SK-N-SH (cell line): Measurements from ENCODE around the gene PRKD3. TPM values are rescaled to one million over a fixed set of nuclear protein-coding genes. Genes with fewer than 3 reads are reported as not detected.

Source experiments
- CTCF ChIA-PET: fragments of 300-600, 350-600 bp; formaldehyde crosslinking; extraction: SDS; loops from one replicate; lab custom pipeline; 2021; lab: Yijun Ruan, JAX
- POLR2A ChIA-PET: fragments of 350-600 bp; sonication (Branson Sonifier 250); formaldehyde crosslinking; extraction: SDS; loops from one replicate; lab custom pipeline; 2020; ENCODE audit warnings: antibody characterized with exemption, inconsistent platforms; lab: Yijun Ruan, JAX
- DNase-seq: peaks from one replicate; pipeline ENCODE4 v3.0.0; 2012
- H2AFZ ChIP-seq: fragments of 200-600 bp; sonication (generic); 2 replicates; pipeline ENCODE4 v1.8.1; 2016; ENCODE audit warnings: antibody characterized with exemption, mild to moderate bottlenecking, low read depth
- H3F3A ChIP-seq: fragments of 200-600 bp; sonication (generic); replicated peaks from 2 replicates; pipeline ENCODE3; 2016; ENCODE audit warnings: antibody characterized with exemption, mild to moderate bottlenecking; ENCODE audit not compliant: insufficient read depth
- H3K27ac ChIP-seq, 2 experiments: fragments of 200-500 bp in 1 of 2; fragments of 200-600 bp in 1 of 2; sonication (Bioruptor generic) in 1 of 2; sonication (generic), shearing (Covaris generic) in 1 of 2; 2 replicates each; pipeline versions ENCODE4 v1.5.1 to v1.6.1; 2014 to 2016; ENCODE audit warnings: low read depth in 2 of 2, inconsistent platforms in 1 of 2, low read length in 1 of 2, mild to moderate bottlenecking in 1 of 2, mixed read lengths in 1 of 2
- H3K27me3 ChIP-seq: fragments of 200-600 bp; sonication (generic), shearing (Covaris generic); 2 replicates; pipeline ENCODE4 v1.6.1; 2016; ENCODE audit warnings: mixed run types; ENCODE audit not compliant: insufficient read depth
- H3K36me3 ChIP-seq, 2 experiments: fragments of 200-500 bp in 1 of 2; fragments of 200-600 bp in 1 of 2; sonication (Bioruptor generic) in 1 of 2; sonication (generic) in 1 of 2; replicated peaks in 1 of 2; 2 replicates each; pipeline versions ENCODE3 to v1.5.1; 2014 to 2016; ENCODE audit warnings: low read length in 1 of 2, mild to moderate bottlenecking in 1 of 2; ENCODE audit not compliant: insufficient read depth in 2 of 2, control insufficient read depth in 1 of 2
- H3K4me1 ChIP-seq, 2 experiments: fragments of 200-500 bp in 1 of 2; fragments of 200-600 bp in 1 of 2; sonication (Bioruptor generic) in 1 of 2; sonication (generic), shearing (Covaris generic) in 1 of 2; 2 replicates each; pipeline versions ENCODE4 v1.5.1 to v1.6.1; 2014 to 2016; ENCODE audit warnings: low read depth in 1 of 2, low read length in 1 of 2, mixed run types in 1 of 2; ENCODE audit not compliant: insufficient read depth in 2 of 2, control insufficient read depth in 1 of 2
- H3K4me2 ChIP-seq: fragments of 200-600 bp; sonication (generic), shearing (Covaris generic); 2 replicates; pipeline ENCODE4 v1.6.1; 2017; ENCODE audit warnings: mixed run types
- H3K4me3 ChIP-seq, 2 experiments: fragments of 200-500 bp in 1 of 2; fragments of 200-600 bp in 1 of 2; sonication (Bioruptor generic) in 1 of 2; sonication (generic), shearing (Covaris generic) in 1 of 2; 2 replicates each; pipeline versions ENCODE4 v1.5.1 to v1.8.1; 2014 to 2016; ENCODE audit warnings: low read depth in 2 of 2, inconsistent platforms in 1 of 2, low read length in 1 of 2, mild to moderate bottlenecking in 1 of 2, mixed read lengths in 1 of 2, moderate library complexity in 1 of 2
- H3K79me2 ChIP-seq: fragments of 200-600 bp; sonication (generic); 2 replicates; pipeline ENCODE4 v1.8.1; 2017; ENCODE audit warnings: mild to moderate bottlenecking; ENCODE audit not compliant: insufficient read depth
- H3K9ac ChIP-seq: fragments of 200-600 bp; sonication (generic); 2 replicates; pipeline ENCODE4 v1.6.1; 2017; ENCODE audit warnings: mixed run types
- H3K9me2 ChIP-seq: fragments of 200-600 bp; sonication (generic); 2 replicates; pipeline ENCODE4 v1.6.1; 2017; ENCODE audit warnings: mixed run types
- H3K9me3 ChIP-seq: fragments of 200-600 bp; sonication (generic); 2 replicates; pipeline ENCODE4 v1.6.1; 2017; ENCODE audit warnings: mixed run types, mild to moderate bottlenecking, moderate library complexity
- H4K20me1 ChIP-seq: fragments of 200-600 bp; sonication (generic); 2 replicates; pipeline ENCODE4 v1.6.1; 2017; ENCODE audit warnings: mild to moderate bottlenecking, mixed run types; ENCODE audit not compliant: insufficient read depth
- CHD2 ChIP-seq: fragments of 150-350 bp; IDR thresholded peaks from 2 replicates; pipeline ENCODE4 v1.6.1; 2018; ENCODE audit warnings: low read length; ENCODE audit not compliant: partially characterized antibody
- ELF1 ChIP-seq: IDR thresholded peaks from 2 replicates; pipeline ENCODE4 v1.4.0; 2012
- MAX ChIP-seq: IDR thresholded peaks from 2 replicates; pipeline ENCODE4 v1.4.0; 2012; ENCODE audit warnings: low read depth
- PBX3 ChIP-seq: IDR thresholded peaks from 2 replicates; pipeline ENCODE4; 2012
- RFX5 ChIP-seq: IDR thresholded peaks from 2 replicates; pipeline ENCODE4 v1.6.1; 2012; ENCODE audit warnings: mild to moderate bottlenecking, improper control_type of control experiment, low read length
- SIN3A ChIP-seq: IDR thresholded peaks from 2 replicates; pipeline ENCODE4 v1.6.1; 2012; ENCODE audit warnings: low read depth, mild to moderate bottlenecking, low read length, moderate library complexity, borderline replicate concordance
- TAF1 ChIP-seq: IDR thresholded peaks from 2 replicates; pipeline ENCODE4 v1.6.1; 2012; ENCODE audit warnings: low read depth, mild to moderate bottlenecking, low read length, moderate library complexity, borderline replicate concordance
- TCF12 ChIP-seq: IDR thresholded peaks from 2 replicates; pipeline ENCODE4 v1.4.0; 2012
- USF2 ChIP-seq: fragments of 150-350 bp; IDR thresholded peaks from 2 replicates; pipeline ENCODE4 v1.6.1; 2017; ENCODE audit warnings: antibody characterized with exemption, low read length, low read depth, borderline replicate concordance
- YY1 ChIP-seq: IDR thresholded peaks from 2 replicates; pipeline ENCODE4 v1.4.0; 2012; ENCODE audit warnings: low read depth, mild to moderate bottlenecking
- WGBS: methylation state at CpG from one replicate; pipeline ENCODE4 v1.1.6; 2017; ENCODE audit warnings: low lambda C conversion rate; 5-methylcytosine and 5-hydroxymethylcytosine counted together
- polyA plus RNA-seq, 3 experiments: library from polyadenylated mRNA; depleted of rRNA; stranded (reverse); fragments of >200 nt; gene quantifications; 2 replicates each; pipeline ENCODE4 v1.2.3, GENCODE V29; 2012

The PRKD3 gene
- polyA plus RNA-seq, 1 of the 3 experiments (the other 2 are of a cell fraction): 15.9 TPM

GRCh38 chr2:37326866-37327634 lies 2.4 kb upstream of the PRKD3 start:
- WGBS: 57% methylated on average over 8 of the region's 8 CpGs
- CTCF ChIA-PET: interaction anchor here (1.0 to 2.8 kb wide), 5 partner anchors 11 to 550 kb away, joined by 3 to 11 read pairs (median 5); no protein-coding TSS in a partner anchor

GRCh38 chr2:37326285-37326684 lies 1.7 kb upstream of the PRKD3 start:
- Histone ChIP-seq H3K4me2 (peak overlapping the region; percentile 84), H4K20me1 (peaks cover 21% of the 10 kb centered on the region), H2AFZ (peak overlapping the region; percentile 97), H3F3A (peaks cover 23% of the 10 kb centered on the region), H3K9me3 (no peaks in the 10 kb centered on the region), H3K4me1 (peaks cover 21 to 46% of the 10 kb centered on the region in 2 experiments; a peak in 3 of 4 replicates), H3K79me2 (peaks cover 29% of the 10 kb centered on the region), H3K27ac (peak overlapping the region; percentile 0 to 74; a peak in 3 of 4 replicates), H3K4me3 (peak overlapping the region; percentile 2 to 21; a peak in 2 of 4 replicates), H3K9ac (peak overlapping the region; percentile 11; the same call in 1 of the 2 replicates), H3K36me3 (peaks cover 4 to 5% of the 10 kb centered on the region in 2 experiments), H3K9me2 (no peaks in the 10 kb centered on the region), H3K27me3 (no peaks in the 10 kb centered on the region)
- DNase-seq: no peak
- 0 out of 2 replicates have a peak, but pooled peaks have one; percentile 23 for TF ChIP-seq ELF1
- peak; percentile 97 for TF ChIP-seq PBX3
- no peak for TF ChIP-seq USF2
- TF ChIP-seq SIN3A: no peak
- peak; percentile 20; the same call in 1 of the 2 replicates for TF ChIP-seq YY1
- peak; percentile 51; the same call in 1 of the 2 replicates for TF ChIP-seq MAX
- TF ChIP-seq RFX5: 0 out of 2 replicates have a peak, but pooled peaks have one; percentile 8
- TF ChIP-seq CHD2: no peak
- ChIA-PET POLR2A (no interaction called here), CTCF (interaction anchor here (0.7 to 2.8 kb wide), 5 partner anchors 10 to 551 kb away, joined by 3 to 11 read pairs (median 6); no protein-coding TSS in a partner anchor)
- WGBS: 7% methylated on average over 2 of the region's 2 CpGs

More at GRCh38 chr2:37326866-37327634, 2.4 kb upstream of the PRKD3 start:
- POLR2A ChIA-PET: no interaction called here
- no peak for DNase-seq
- Histone ChIP-seq H3K4me2 (peak overlapping the region; percentile 84), H3K9me3 (no peaks in the 10 kb centered on the region), H3F3A (peaks cover 23% of the 10 kb centered on the region)
- peak; percentile 51; the same call in 1 of the 2 replicates for TF ChIP-seq TCF12
- TF ChIP-seq TAF1: no peak
- TF ChIP-seq, all 33 proteins: peak for 1
- H3K27ac ChIP-seq: peak overlapping the region; percentile 0 to 74; a peak in 3 of 4 replicates
- H3K9ac ChIP-seq: peak overlapping the region; percentile 11; the same call in 1 of the 2 replicates
- H3K4me3 ChIP-seq: peak overlapping the region; percentile 2 to 21; a peak in 1 of 4 replicates
- no peaks in the 10 kb centered on the region for H3K27me3 ChIP-seq
- peaks cover 13% of the 10 kb centered on the region for H4K20me1 ChIP-seq
- H3K79me2 ChIP-seq: peaks cover 22% of the 10 kb centered on the region
- H2AFZ ChIP-seq: peak overlapping the region; percentile 97
- H3K36me3 ChIP-seq: peaks cover 0 to under 1% of the 10 kb centered on the region in 2 experiments
- peaks cover 19 to 38% of the 10 kb centered on the region in 2 experiments; a peak in 3 of 4 replicates for H3K4me1 ChIP-seq
- no peaks in the 10 kb centered on the region for H3K9me2 ChIP-seq
